Adrenal gland (tissue), 12 donors: ENCODE data around the gene EXOSC3. TPM values are rescaled to one million over a fixed set of nuclear protein-coding genes. Genes with fewer than 3 reads are reported as not detected.

Source experiments
- DNase-seq, 7 donors: peaks; one replicate each; pipeline ENCODE4 v3.0.0-alpha.2; 2019 to 2020
- H3K27ac ChIP-seq, 5 donors: fragments of 200-600 bp; sonication (generic) in 4 of 5; 1 replicate in 3 of 5; 2 replicates in 2 of 5; pipeline versions ENCODE4 v1.5.1 to v1.8.0; 2016 to 2020; ENCODE audit warnings: mild to moderate bottlenecking in 1 of 5
- H3K27me3 ChIP-seq: fragments of 200-600 bp; 2 replicates; pipeline ENCODE4 v1.8.0; 2021
- H3K36me3 ChIP-seq, 2 donors: fragments of 200-600 bp; replicated peaks in 1 of 2; 1 replicate in 1 of 2; 2 replicates in 1 of 2; pipeline versions ENCODE4 v1.5.1 to v1.8.0; 2018 to 2022
- H3K4me1 ChIP-seq, 2 donors: fragments of 200-600 bp; replicated peaks in 1 of 2; 1 replicate in 1 of 2; 2 replicates in 1 of 2; pipeline versions ENCODE4 v1.5.1 to v1.8.0; 2018 to 2021
- H3K4me3 ChIP-seq, 4 donors: fragments of 200-600 bp; sonication (generic) in 3 of 4; one replicate each; pipeline ENCODE4 v1.5.1; 2016 to 2018
- H3K9me3 ChIP-seq, 3 donors: fragments of 200-600 bp; sonication (generic) in 1 of 3; replicated peaks in 1 of 3; 1 replicate in 2 of 3; 2 replicates in 1 of 3; pipeline versions ENCODE4 v1.5.1 to v1.8.0; 2016 to 2021
- CTCF ChIP-seq, 6 experiments: fragments of 450-650 bp in 4 of 6; fragments of 200-600 bp in 2 of 6; sonication (generic) in 1 of 6; IDR thresholded peaks; 1 replicate in 5 of 6; 2 replicates in 1 of 6; pipeline versions ENCODE4 v1.5.1 to v1.8.0; 2016 to 2021; ENCODE audit warnings: antibody characterized with exemption in 6 of 6, mild to moderate bottlenecking in 2 of 6, moderate library complexity in 1 of 6
- POLR2A ChIP-seq, 2 donors: fragments of 450-650 bp; IDR thresholded peaks; one replicate each; pipeline ENCODE4 v1.6.1; 2017; ENCODE audit warnings: antibody characterized with exemption in 2 of 2, mild to moderate bottlenecking in 2 of 2, moderate library complexity in 1 of 2
- WGBS, 4 donors: extraction: QIAGEN DNeasy Blood & Tissue Kit in 2 of 4; methylation state at CpG; one replicate each; pipeline versions ENCODE4 v1.1.5 to v1.1.7; 2013 to 2017; 5-methylcytosine and 5-hydroxymethylcytosine counted together
- intact Hi-C, 2 donors: fragments of 100-400 bp; cut with DNase I; formaldehyde crosslinking; loops; one replicate each; pipeline versions ENCODE4 v1.14.1 to v1.15.0; 2022 to 2023
- polyA plus RNA-seq, 3 donors: library from polyadenylated mRNA; stranded (reverse); fragments of 200-250 nt in 2 of 3; fragments of 350-450 nt in 1 of 3; fragmentation: Illumina TruSeq in 1 of 3; extraction: RNeasy Lipid Tissue Mini Kit (QIAGEN cat#74804) in 1 of 3; gene quantifications; one replicate each; pipeline ENCODE4 v1.2.3, GENCODE V29; 2013 to 2014
- total RNA-seq, 9 donors: library from RNA; depleted of rRNA in 4 of 9; stranded (reverse); fragments of >200 nt in 4 of 9; fragments of 120-200 nt in 1 of 9; fragmentation: NEBNext Ultra II Directional in 1 of 9; extraction: Animal tissue kit (Norgen Biotek cat#: 25700) in 1 of 9; gene quantifications; one replicate each; pipeline versions ENCODE4 v1.1.0 to v1.2.4, GENCODE V29; 2013 to 2023
- donor health status: healthy with polysubstance abuse.
- donor health status: Bipolar disorder and iron deficiency.
- donor health status: DM: yes; HTN: yes; CAD: no.
- donor health status: DM: no; HTN: no; CAD: no.
- donor health status: DM: no; HTN: no; CAD: no.
- donor health status: DM: yes; HTN: yes; CAD: no.

The EXOSC3 gene
- total and polyA plus RNA-seq, 12 donors, result 12.5 to 67.8 (median 41.4) TPM

- 78 to 84% (median 82%) methylated on average over 6 of the region's 6 CpGs for WGBS, 4 donors
- Histone ChIP-seq H3K9me3 (no peaks in the 10 kb centered on the region), H3K4me3 (no peak overlapping the region), H3K36me3 (peaks cover 0 to 3% of the 10 kb centered on the region in 2 donors), H3K27ac (peak overlapping the region in 1 of 5 donors; percentile 3), H3K27me3 (no peaks in the 10 kb centered on the region), H3K4me1 (peaks cover 14 to 26% of the 10 kb centered on the region in 2 donors)
- TF ChIP-seq POLR2A (IDR thresholded peaks at IDR 0.05) (no peak), CTCF (IDR thresholded peaks at IDR 0.05) (no peak)
- intact Hi-C loops, result loop anchor here in 1 of 2 donors (10.0 kb wide), 1 partner anchor 56 kb away; no protein-coding TSS in a partner anchor
- DNase-seq, result no peak
Observed at GRCh38 chr9:37788332-37788731, 3.5 kb upstream of the EXOSC3 start.

GRCh38 chr9:37787059-37787458 is 2.2 kb upstream of the EXOSC3 start:
- 55 to 83% (median 59%) methylated on average over 4 to 45 of the region's 45 CpGs for WGBS, 4 donors
- peaks cover 0 to 16% of the 10 kb centered on the region in 2 donors for H3K36me3 ChIP-seq
- no peak overlapping the region for H3K4me3 ChIP-seq
- TF ChIP-seq POLR2A (IDR thresholded peaks at IDR 0.05) (no peak), CTCF (IDR thresholded peaks at IDR 0.05) (no peak)
- no peaks in the 10 kb centered on the region for H3K9me3 ChIP-seq
- intact Hi-C loops, result loop anchor here in 1 of 2 donors (10.0 kb wide), 1 partner anchor 58 kb away; no protein-coding TSS in a partner anchor
- DNase-seq, result peak in 1 of 7 donors; percentile 25
- H3K27ac ChIP-seq, result no peak overlapping the region
- H3K27me3 ChIP-seq, result no peaks in the 10 kb centered on the region
- H3K4me1 ChIP-seq, result peaks cover 19 to 39% of the 10 kb centered on the region in 2 donors

GRCh38 chr9:37784291-37784615 is 611 bp downstream of the EXOSC3 start:
- peak overlapping the region; percentile 36 to 94 (median 83) for H3K27ac ChIP-seq
- peak overlapping the region; percentile 71 to 92 (median 82) for H3K4me3 ChIP-seq
- peaks cover 0 to 43% of the 10 kb centered on the region in 2 donors for H3K36me3 ChIP-seq
- no peaks in the 10 kb centered on the region for H3K9me3 ChIP-seq
- WGBS, 4 donors, result 0 to 1% (median 1%) methylated on average over 6 of the region's 6 CpGs
- no peaks in the 10 kb centered on the region for H3K27me3 ChIP-seq
- DNase-seq, result peak in 1 of 7 donors; percentile 19
- intact Hi-C loops, result loop anchor here in 1 of 2 donors (10.0 kb wide), 1 partner anchor 61 kb away; no protein-coding TSS in a partner anchor
- H3K4me1 ChIP-seq, result peaks cover 11 to 34% of the 10 kb centered on the region in 2 donors
- TF ChIP-seq CTCF (IDR thresholded peaks at IDR 0.05) (no peak), POLR2A (IDR thresholded peaks at IDR 0.05) (no peak)

GRCh38 chr9:37778534-37778933 is 6.3 kb downstream of the EXOSC3 start:
- intact Hi-C loops, result loop anchor here in 1 of 2 donors (10.0 kb wide), 1 partner anchor 46 kb away; no protein-coding TSS in a partner anchor
- H3K27me3 ChIP-seq, result no peaks in the 10 kb centered on the region
- H3K9me3 ChIP-seq, result no peaks in the 10 kb centered on the region
- TF ChIP-seq CTCF (IDR thresholded peaks at IDR 0.05) (no peak), POLR2A (IDR thresholded peaks at IDR 0.05) (no peak)
- peaks cover 0 to 79% of the 10 kb centered on the region in 2 donors for H3K36me3 ChIP-seq
- no peak overlapping the region for H3K27ac ChIP-seq
- 72 to 84% (median 79%) methylated on average over 2 of the region's 2 CpGs for WGBS, 4 donors
- H3K4me3 ChIP-seq, result no peak overlapping the region
- peaks cover 5 to 16% of the 10 kb centered on the region in 2 donors for H3K4me1 ChIP-seq
- no peak for DNase-seq
